GM18909 (cell line): ENCODE measurements around the gene COX6B2.

Source experiments
- ATAC-seq: cut with Tn5 transposase; IDR thresholded peaks from one replicate; pipeline ENCODE4 v1.9.1; 2021; ENCODE audit warnings: mild to moderate bottlenecking; ENCODE audit not compliant: unreplicated experiment, poor library complexity

COX6B2 gene

DNA sequence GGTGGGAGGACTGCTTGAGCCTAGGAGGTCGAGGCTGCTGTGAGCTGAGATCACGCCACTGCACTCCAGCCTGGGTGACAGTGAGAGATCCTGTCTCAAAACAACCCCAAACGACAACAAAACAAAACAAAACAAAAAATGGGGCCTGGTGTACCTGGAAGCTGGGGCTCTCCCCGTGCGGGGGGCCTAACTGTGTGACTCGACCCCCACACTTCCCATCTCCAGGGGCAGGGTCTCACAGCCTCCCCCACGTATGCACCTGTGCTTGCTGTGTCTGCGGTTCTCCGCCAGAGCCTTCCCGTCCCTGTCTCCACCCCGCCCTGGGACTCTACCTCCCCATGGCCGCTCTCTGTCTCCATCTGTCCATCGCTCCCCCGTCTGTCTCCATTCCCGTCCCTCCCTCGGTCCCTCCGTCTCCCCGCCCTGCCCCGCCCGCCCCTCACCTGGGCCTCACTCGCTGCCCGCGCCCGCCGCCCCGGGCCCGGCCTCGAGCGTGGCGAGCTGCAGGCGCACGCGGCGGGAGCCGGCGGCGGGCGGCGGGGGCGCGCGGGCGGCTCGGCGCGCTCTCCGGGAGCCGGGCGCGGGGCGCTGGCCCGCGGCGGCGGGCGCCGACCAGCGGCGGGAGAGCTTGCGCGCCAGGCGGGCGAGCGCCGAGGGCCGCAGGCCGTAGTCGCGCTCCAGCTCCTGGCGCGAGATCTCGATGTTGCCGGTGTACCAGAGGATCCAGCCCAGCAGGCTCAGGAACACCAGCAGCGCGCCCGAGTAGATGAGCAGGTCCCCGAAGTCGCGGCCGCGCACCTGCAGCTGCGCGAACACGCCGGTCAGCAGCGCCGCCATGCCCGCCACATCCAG lies 29.0 kb upstream of the COX6B2 start:
- ATAC-seq: no peak

DNA sequence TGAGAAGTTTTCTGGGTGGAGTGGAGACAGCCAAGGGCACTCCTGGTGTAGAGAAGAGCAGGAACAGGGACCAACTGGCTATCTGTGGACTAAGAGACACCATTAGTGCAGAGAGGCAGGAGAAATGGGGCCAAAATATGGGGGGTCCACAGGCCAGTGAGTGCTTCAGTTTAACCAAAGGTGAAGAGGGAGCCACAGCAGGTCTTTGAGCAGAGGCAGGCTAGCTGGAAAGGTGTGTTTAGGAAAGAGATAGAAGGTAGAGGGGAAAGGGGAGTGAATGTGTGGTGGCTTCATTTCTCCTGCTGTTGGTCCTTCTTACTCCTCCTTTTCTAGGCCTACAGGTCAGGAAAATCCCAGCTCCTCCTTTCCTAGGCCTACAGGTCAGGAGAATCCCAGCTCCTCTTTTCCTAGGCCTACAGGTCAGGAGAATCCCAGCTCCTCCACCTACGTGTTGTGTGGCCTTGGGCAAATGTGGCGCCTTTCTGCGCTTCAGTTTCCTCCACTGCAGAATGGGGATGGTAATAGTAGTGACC lies 28.1 kb upstream of the COX6B2 start:
- no peak for ATAC-seq

GRCh38 chr19:55382013-55382412 lies 27.5 kb upstream of the COX6B2 start:
- ATAC-seq: no peak

DNA sequence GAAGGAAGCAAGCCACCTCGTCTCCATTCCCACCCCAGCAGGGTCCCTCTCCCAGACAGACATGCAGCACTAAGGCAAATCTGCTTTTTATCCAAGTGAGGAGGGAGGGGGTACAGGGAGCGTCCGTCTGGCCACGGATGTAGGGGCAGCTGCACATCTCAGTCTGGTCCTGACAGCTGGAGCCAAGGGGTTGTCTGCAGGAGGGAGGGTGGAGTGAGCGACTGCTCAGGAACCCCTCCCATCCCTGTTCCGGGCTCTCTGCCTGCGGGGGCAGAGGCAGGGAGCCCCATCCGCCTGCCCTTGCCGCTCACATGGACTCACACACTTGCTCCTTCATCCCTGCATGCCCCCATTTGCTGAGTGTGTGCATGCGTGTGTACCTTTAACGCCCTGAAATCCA lies 24.7 kb upstream of the COX6B2 start:
- ATAC-seq: no peak

GRCh38 chr19:55377356-55378131 lies 23.0 kb upstream of the COX6B2 start:
- ATAC-seq: no peak

- ATAC-seq: no peak
Measured at GRCh38 chr19:55376241-55376933, 21.9 kb upstream of the COX6B2 start, which contains the start of gene TMEM190. TMEM190 (plus strand) TSS chr19:55376826; CDS start chr19:55376854, 28 bp downstream.

DNA sequence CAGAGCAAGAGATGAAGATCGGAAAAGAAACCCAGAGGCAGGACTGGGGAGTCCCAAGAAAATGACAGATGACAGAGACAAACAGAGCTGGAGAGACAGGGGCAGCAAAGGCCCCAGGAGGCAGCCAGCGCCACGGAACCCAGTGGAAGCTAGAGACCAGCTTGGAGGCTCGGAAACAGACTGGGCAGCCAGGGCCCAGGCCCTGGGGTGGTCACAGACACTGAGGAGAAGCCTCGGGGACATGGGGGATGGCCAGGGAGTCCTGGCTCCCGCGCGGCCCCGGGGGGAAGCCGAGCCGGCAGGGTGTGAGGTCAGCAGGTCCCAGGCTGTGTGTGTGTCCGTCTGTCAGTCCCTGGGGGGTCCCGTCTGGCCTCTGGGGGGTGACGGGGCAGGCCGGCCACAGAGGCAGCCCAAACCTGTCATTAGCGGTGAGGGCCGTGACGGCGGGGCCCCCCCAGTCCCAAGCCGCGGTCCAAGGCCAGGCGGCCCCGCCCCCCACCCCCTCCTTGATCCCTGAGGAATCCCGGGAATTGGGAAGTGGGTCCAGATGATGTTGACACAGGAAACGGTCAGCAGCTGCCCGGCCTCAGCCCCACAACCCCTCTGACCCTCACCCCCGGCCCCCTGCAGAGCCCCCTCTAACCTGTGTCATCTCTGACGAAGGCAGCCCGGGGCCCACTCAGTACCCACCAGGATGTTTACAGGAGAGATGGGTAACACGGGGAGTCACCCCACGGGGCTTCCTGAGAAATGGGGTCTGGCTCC lies 19.7 kb upstream of the COX6B2 start:
- no peak for ATAC-seq

DNA sequence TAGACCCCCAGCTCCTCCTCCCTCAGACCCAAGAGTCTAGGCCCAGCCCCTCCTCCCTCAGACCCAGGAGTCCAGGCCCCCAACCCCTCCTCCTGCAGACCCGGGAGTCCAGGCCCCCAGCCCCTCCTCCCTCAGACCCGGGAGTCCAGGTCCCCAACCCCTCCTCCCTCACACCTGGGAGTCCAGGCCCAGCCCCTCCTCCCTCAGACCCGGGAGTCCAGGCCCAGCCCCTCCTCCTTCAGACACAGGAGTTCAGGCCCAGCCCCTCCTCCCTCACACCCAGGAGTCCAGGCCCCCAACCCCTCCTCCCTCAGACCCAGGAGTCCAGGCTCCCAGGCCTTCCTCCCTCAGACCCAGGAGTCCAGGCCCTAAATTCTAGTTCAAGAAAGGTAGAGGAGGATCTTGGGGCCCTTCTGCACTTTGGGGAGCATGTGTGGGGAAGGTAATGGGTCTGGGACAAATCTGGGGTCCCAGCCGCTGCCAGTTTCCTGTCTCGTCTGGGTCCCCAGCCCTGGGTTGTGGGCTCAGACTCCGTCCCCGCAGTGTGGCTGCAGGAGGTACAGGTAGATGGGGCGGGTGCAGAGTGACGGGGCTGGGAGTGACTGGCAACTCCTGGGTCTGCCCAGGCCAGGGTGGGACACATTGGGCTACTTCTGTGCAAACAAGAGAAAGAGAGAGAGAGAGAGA lies 18.9 kb upstream of the COX6B2 start:
- no peak for ATAC-seq

GRCh38 chr19:55372316-55373081 lies 18.0 kb upstream of the COX6B2 start:
- ATAC-seq: no peak

DNA sequence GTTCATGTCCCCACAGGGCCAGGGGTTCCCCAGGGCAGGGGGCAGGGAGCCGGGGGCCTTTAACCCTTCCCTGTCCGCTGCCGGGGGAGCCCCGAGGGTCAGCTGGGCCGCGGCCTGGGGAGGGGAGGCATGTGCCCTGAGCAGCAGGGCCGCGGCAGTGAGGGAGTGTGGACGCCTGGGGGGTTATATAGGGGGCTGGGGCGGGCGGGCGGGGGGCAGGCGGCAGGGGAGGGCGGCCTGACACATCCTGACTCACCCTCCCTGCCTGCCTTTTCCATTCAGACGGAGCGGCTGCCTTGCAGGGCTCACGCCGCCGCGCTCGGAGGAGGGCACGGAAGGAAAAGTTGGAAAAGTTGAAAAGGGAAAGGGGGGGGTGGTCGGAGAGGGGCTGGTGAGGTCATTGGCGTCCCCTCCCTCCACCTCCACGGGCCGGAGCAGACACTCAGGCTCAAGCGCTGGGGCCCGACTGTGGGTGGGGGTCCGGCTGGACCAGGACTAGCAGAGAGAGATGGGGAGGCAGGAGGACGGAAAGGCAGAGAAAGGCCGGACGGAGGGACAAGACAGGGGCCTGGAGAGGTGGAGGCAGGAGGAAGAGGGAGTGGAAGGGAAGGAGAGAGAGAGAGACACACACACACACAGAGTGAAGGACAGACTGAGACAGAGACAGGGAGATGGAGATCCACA lies 15.9 kb upstream of the COX6B2 start, which contains the start of gene IL11:
Gene IL11, minus strand, starts transcription at position 159 of the 684 bp plus-strand sequence. Its CDS starts 153 bp downstream, at position 6.
- ATAC-seq: no peak

DNA sequence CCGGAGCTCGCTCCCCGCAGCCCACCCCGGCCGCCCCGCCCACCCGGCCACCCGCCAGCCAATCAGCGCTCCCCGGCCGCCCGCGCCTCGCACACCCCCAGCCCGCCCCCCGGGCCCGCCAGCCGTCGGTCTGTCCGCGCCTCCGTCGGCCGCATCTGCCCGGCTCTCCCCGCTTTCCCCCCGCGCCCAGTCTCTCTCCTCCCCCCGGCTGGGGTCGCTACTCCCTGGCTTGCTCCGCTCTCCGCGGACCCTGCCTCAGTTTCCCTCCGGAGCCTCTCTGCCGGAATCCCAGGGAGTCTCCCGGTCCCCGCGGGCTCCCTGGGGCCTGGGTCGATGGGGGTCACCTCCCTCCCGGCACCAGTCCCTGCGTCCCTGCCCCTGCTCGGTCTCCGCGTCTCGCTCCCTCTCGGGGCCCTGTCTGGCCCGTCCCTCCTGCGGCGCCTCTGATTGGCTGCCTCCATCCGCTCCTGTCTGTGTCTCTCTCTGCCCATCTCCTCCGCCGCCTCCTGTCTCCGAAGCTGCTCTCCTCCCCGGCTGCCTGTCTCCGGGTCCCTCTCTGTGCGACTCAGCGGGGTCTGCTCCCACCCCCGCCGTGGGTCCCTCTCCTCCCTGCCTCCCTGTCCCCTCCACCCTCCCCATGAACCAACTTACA lies 15.3 kb upstream of the COX6B2 start:
- no peak for ATAC-seq

GRCh38 chr19:55368701-55369563 lies 14.4 kb upstream of the COX6B2 start:
- ATAC-seq: no peak

GRCh38 chr19:55368106-55368505 lies 13.6 kb upstream of the COX6B2 start:
- no peak for ATAC-seq

DNA sequence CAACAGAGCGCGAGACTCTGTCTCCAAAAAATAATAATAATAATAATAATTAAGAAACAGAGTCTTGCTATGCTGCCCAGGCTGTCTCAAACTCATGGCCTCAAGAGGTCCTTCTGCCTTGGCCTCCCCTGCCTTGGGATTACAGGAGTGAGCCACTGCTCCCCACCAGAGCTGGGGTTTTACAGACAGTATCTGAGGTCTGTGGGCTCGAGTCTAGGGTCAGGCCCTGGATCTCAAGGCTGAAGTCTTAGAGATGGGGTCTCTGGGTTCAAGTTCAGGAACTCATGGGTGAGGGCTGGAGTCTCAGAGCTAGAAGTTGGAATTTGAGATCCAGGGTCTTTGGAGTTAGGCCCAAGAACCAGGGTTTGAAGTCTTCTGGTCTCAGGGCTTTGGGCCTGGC lies 12.3 kb upstream of the COX6B2 start:
- ATAC-seq: no peak

- ATAC-seq: no peak
Measured at GRCh38 chr19:55365964-55366363, 11.4 kb upstream of the COX6B2 start.

GRCh38 chr19:55365245-55365644 lies 10.7 kb upstream of the COX6B2 start:
- ATAC-seq: no peak
